ENCODE results near the gene MFSD6.

- TF ChIP-seq CEBPB (IDR thresholded peaks at IDR 0.05) (no peak), MYC (IDR thresholded peaks at IDR 0.05; ENCODE audit: borderline replicate concordance, low read length) (no peak), CTCF (IDR thresholded peaks at IDR 0.05) (no peak), JUN (IDR thresholded peaks at IDR 0.05) (no peak), ELK1 (IDR thresholded peaks at IDR 0.05; ENCODE audit: low read depth, low read length) (no peak), POLR2A (IDR thresholded peaks at IDR 0.05; ENCODE audit: low read length) (no peak), REST (IDR thresholded peaks at IDR 0.05) (no peak), EP300 (IDR thresholded peaks at IDR 0.05) (no peak), RFX5 (IDR thresholded peaks at IDR 0.05) (no peak), BHLHE40 (IDR thresholded peaks at IDR 0.05; ENCODE audit: low read depth, low read length) (no peak), NFE2L2 (conservative IDR thresholded peaks at IDR 0.05; ENCODE audit: low read length) (no peak), SREBF2 (IDR thresholded peaks at IDR 0.05) (no peak)
These were observed 91.1 kb downstream of the MFSD6 start for GRCh38 chr2:190499273-190499672.
